ENCODE measurements around the gene NEURL4.

DNA sequence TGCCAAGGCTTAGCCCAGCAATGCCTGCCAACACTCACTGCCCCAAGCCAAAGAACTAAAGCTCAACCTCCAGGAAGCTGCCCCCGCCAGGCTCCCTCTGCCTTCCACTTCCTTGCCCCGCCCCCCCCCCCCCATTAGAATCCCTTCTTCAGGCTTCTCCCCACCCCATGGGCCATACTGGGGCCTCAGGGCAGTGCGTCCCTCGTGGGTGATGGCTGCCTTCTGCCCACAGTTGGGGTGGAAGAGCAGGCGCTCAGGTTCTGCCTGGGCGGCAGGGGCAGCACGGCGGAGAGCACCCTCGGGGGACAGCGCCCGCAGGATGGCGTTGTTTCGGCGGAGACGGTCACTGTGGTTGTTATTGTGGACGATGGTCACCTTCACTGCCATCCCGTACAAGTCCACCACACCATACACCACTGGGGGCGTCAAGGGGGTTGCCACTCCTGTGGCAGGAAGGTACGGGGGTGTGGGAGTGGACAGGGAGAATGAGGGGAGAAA is 4.1 kb downstream of the NEURL4 start:
- TF ChIP-seq, protein P1, sequence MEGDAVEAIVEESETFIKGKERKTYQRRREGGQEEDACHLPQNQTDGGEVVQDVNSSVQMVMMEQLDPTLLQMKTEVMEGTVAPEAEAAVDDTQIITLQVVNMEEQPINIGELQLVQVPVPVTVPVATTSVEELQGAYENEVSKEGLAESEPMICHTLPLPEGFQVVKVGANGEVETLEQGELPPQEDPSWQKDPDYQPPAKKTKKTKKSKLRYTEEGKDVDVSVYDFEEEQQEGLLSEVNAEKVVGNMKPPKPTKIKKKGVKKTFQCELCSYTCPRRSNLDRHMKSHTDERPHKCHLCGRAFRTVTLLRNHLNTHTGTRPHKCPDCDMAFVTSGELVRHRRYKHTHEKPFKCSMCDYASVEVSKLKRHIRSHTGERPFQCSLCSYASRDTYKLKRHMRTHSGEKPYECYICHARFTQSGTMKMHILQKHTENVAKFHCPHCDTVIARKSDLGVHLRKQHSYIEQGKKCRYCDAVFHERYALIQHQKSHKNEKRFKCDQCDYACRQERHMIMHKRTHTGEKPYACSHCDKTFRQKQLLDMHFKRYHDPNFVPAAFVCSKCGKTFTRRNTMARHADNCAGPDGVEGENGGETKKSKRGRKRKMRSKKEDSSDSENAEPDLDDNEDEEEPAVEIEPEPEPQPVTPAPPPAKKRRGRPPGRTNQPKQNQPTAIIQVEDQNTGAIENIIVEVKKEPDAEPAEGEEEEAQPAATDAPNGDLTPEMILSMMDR (IDR thresholded peaks at IDR 0.05): no peak
- TF ChIP-seq POLR2A (IDR thresholded peaks at IDR 0.05): no peak

All from Peyer's patch (tissue), 4 donors.